HCT116 (cell line): ENCODE measurements around the gene EEPD1. TPM values are rescaled to one million over a fixed set of nuclear protein-coding genes. Genes with fewer than 3 reads are reported as not detected.
A peak's percentile ranks its signal among the peaks of the same experiment; 100 is the strongest.

Experiments
- ATAC-seq: fragments of 200-7000 bp; cut with Tn5 transposase; 2 replicates; pipeline ENCODE4 v1.9.1; 2020; ENCODE audit warnings: mild to moderate bottlenecking, moderate library complexity
- BruUV-seq: library from RNA; stranded (reverse); fragments of 400-500 nt; replicated peaks from 2 replicates; lab custom pipeline; 2021; lab: Mats Ljungman, UMichigan
- CTCF ChIA-PET: fragments of 300-600 bp; sonication (Branson Sonifier 250); formaldehyde crosslinking; loops from one replicate; lab custom pipeline; 2021; ENCODE audit warnings: antibody characterized with exemption; lab: Charles Lee
- POLR2A ChIA-PET: fragments of 300-600, 350-600 bp; sonication (Branson Sonifier 250); formaldehyde crosslinking; loops from one replicate; lab custom pipeline; 2021; ENCODE audit warnings: antibody characterized with exemption; lab: Charles Lee
- RAD21 ChIA-PET, 2 experiments: fragments of 300-600 bp; sonication (Branson Sonifier 250); formaldehyde crosslinking; loops; one replicate each; lab custom pipeline; 2023; ENCODE audit warnings: low total read pairs in 2 of 2; ENCODE audit not compliant: uncharacterized antibody in 2 of 2, unreplicated experiment in 2 of 2, low non-redundant PET in 1 of 2; lab: Charles Lee
- DNase-seq: peaks from one replicate; pipeline ENCODE4 v3.0.0-alpha.2; 2010; ENCODE audit warnings: low read depth, low spot score
- H2AFZ ChIP-seq: fragments of 200-600 bp; shearing (Covaris generic), sonication (generic); 2 replicates; pipeline ENCODE4 v1.6.1; 2017; ENCODE audit warnings: low read depth, mixed run types, mixed read lengths, antibody characterized with exemption, low read length; ENCODE audit not compliant: poor library complexity, severe bottlenecking
- H3K27ac ChIP-seq: 2 replicates; pipeline ENCODE4 v1.5.1; 2012; ENCODE audit warnings: low read depth, low read length
- H3K27me3 ChIP-seq: fragments of 200-600 bp; sonication (generic); 2 replicates; pipeline ENCODE4 v1.6.1; 2016; ENCODE audit warnings: mixed run types, low read length, mixed read lengths; ENCODE audit not compliant: insufficient read depth
- H3K36me3 ChIP-seq, 2 experiments: fragments of 200-500 bp in 1 of 2; fragments of 200-600 bp in 1 of 2; sonication (Bioruptor generic) in 1 of 2; sonication (generic) in 1 of 2; 2 replicates each; pipeline versions ENCODE4 v1.5.1 to v1.6.1; 2014 to 2016; ENCODE audit warnings: low read length in 2 of 2, inconsistent platforms in 1 of 2, mixed read lengths in 1 of 2, mixed run types in 1 of 2; ENCODE audit not compliant: insufficient read depth in 2 of 2, control insufficient read depth in 1 of 2
- H3K4me1 ChIP-seq, 2 experiments: fragments of 200-600 bp in 1 of 2; sonication (generic) in 1 of 2; 2 replicates each; pipeline versions ENCODE4 v1.5.1 to v1.6.1; 2012 to 2017; ENCODE audit warnings: low read length in 2 of 2, inconsistent platforms in 1 of 2, mild to moderate bottlenecking in 1 of 2, mixed read lengths in 1 of 2, mixed run types in 1 of 2, moderate library complexity in 1 of 2; ENCODE audit not compliant: insufficient read depth in 2 of 2, control insufficient read depth in 1 of 2
- H3K4me2 ChIP-seq: fragments of 200-600 bp; sonication (generic); 2 replicates; pipeline ENCODE4 v1.6.1; 2017; ENCODE audit warnings: mixed run types, low read length, mixed read lengths
- H3K4me3 ChIP-seq, 2 experiments: fragments of 200-600 bp in 1 of 2; sonication (generic) in 1 of 2; replicated peaks in 1 of 2; 2 replicates each; pipeline ENCODE4 v1.5.1; 2011 to 2016; ENCODE audit warnings: low read length in 2 of 2, control low read depth in 1 of 2, low read depth in 1 of 2, mild to moderate bottlenecking in 1 of 2, mixed read lengths in 1 of 2, mixed run types in 1 of 2
- H3K79me2 ChIP-seq: fragments of 200-600 bp; sonication (generic); 2 replicates; pipeline ENCODE4 v1.6.1; 2017; ENCODE audit warnings: mild to moderate bottlenecking, mixed run types, low read length, moderate library complexity, mixed read lengths; ENCODE audit not compliant: insufficient read depth
- H3K9ac ChIP-seq: fragments of 200-600 bp; sonication (generic); 2 replicates; pipeline ENCODE4 v1.6.1; 2016; ENCODE audit warnings: low read length, mixed read lengths
- H3K9me2 ChIP-seq: fragments of 200-600 bp; sonication (generic), shearing (Covaris generic); 2 replicates; pipeline ENCODE4 v1.6.1; 2017; ENCODE audit warnings: mixed run types, mild to moderate bottlenecking, moderate library complexity; ENCODE audit not compliant: insufficient read depth
- H3K9me3 ChIP-seq, 2 experiments: fragments of 200-500 bp in 1 of 2; fragments of 200-600 bp in 1 of 2; sonication (Bioruptor generic) in 1 of 2; sonication (generic) in 1 of 2; 2 replicates each; pipeline ENCODE4 v1.6.1; 2014 to 2017; ENCODE audit warnings: low read length in 2 of 2, mixed read lengths in 2 of 2, inconsistent platforms in 1 of 2, low read depth in 1 of 2, mild to moderate bottlenecking in 1 of 2, mixed run types in 1 of 2, moderate library complexity in 1 of 2; ENCODE audit not compliant: control insufficient read depth in 1 of 2, insufficient read depth in 1 of 2
- H4K20me1 ChIP-seq: fragments of 200-600 bp; sonication (generic), shearing (Covaris generic); 2 replicates; pipeline ENCODE4 v1.6.1; 2017; ENCODE audit warnings: mixed run types, mild to moderate bottlenecking, moderate library complexity; ENCODE audit not compliant: insufficient read depth
- POLR2A ChIP-seq: IDR thresholded peaks from 2 replicates; pipeline ENCODE4 v1.7.0; 2011; ENCODE audit warnings: borderline replicate concordance; ENCODE audit not compliant: insufficient read depth, insufficient read length; ENCODE audit errors: extremely low read depth
- RAD21 ChIP-seq: IDR thresholded peaks from 2 replicates; pipeline ENCODE4 v1.6.1; 2012; ENCODE audit warnings: low read depth, mild to moderate bottlenecking
- SP1 ChIP-seq: IDR thresholded peaks from 2 replicates; pipeline ENCODE4 v1.6.1; 2012; ENCODE audit warnings: low read depth
- TCF7L2 ChIP-seq: IDR thresholded peaks from 2 replicates; pipeline ENCODE4 v1.7.0; 2011; ENCODE audit warnings: borderline replicate concordance, inconsistent platforms; ENCODE audit not compliant: insufficient read depth, insufficient read length; ENCODE audit errors: extremely low read depth
- YY1 ChIP-seq: IDR thresholded peaks from 2 replicates; pipeline ENCODE4 v1.6.1; 2011; ENCODE audit warnings: low read length, low read depth, moderate library complexity, mild to moderate bottlenecking; ENCODE audit not compliant: insufficient replicate concordance; ENCODE audit errors: extremely low read depth
- intact Hi-C: fragments of 100-400 bp; cut with micrococcal nuclease; formaldehyde crosslinking; loops from 2 replicates; pipeline ENCODE4 v1.10.0; 2022
- total RNA-seq: library from RNA; stranded (reverse); gene quantifications from one replicate; pipeline ENCODE4 v1.2.1, GENCODE V29; 2021; ENCODE audit not compliant: unreplicated experiment
- TF ChIP-seq, protein P1 (sequence below), 3 experiments: fragments of 200-600 bp in 1 of 3; sonication (generic) in 1 of 3; IDR thresholded peaks in 2 of 3; conservative IDR thresholded peaks in 1 of 3; 2 replicates each; pipeline ENCODE4 v1.5.1; 2012 to 2017; ENCODE audit warnings: low read depth in 2 of 3, low read length in 2 of 3, antibody characterized with exemption in 1 of 3, borderline replicate concordance in 1 of 3, control low read depth in 1 of 3, mild to moderate bottlenecking in 1 of 3, mixed read lengths in 1 of 3, mixed run types in 1 of 3, moderate library complexity in 1 of 3; ENCODE audit not compliant: insufficient read depth in 1 of 3
- TF ChIP-seq, protein P2 (sequence below): IDR thresholded peaks from 2 replicates; pipeline ENCODE4 v1.6.1; 2012

Gene EEPD1
- total RNA-seq, 1 experiment from 2014 or later: 4.2 TPM

DNA sequence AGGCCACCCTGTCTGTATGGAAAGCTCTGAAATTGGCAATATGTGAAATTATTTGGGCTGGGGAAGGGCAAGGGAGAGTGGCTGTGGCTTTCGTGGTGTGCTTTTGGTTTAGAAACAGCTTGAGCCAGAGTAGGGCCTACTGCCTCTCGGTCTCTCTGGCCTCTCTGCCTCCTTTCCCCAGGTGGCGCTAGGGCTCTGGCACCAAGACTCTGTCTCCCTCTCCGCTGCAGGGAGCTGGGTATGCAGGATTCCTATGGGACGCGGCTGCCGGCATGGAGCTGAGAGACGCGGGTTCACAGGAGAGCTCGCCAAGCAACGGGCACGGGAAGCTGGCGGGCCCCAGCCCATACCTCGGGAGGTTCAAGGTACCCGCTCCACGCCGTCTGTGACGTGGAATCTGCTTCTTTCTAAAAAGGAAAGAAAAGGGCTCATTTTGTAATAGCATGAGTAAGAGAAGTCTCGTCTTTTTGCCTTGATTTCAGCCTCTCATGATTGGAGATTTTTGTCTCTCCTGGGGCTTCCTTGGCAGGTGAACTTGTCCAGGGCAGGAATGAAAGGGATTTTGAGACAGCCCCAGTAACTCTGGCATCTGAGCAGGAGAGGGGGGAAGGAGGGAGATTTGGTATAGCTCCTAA, 131.5 kb downstream of the EEPD1 start:
- no TSS peak for BruUV-seq
- TF ChIP-seq POLR2A: no peak
- no peak for TF ChIP-seq YY1
- TF ChIP-seq SP1: no peak
- TF ChIP-seq, protein P1, sequence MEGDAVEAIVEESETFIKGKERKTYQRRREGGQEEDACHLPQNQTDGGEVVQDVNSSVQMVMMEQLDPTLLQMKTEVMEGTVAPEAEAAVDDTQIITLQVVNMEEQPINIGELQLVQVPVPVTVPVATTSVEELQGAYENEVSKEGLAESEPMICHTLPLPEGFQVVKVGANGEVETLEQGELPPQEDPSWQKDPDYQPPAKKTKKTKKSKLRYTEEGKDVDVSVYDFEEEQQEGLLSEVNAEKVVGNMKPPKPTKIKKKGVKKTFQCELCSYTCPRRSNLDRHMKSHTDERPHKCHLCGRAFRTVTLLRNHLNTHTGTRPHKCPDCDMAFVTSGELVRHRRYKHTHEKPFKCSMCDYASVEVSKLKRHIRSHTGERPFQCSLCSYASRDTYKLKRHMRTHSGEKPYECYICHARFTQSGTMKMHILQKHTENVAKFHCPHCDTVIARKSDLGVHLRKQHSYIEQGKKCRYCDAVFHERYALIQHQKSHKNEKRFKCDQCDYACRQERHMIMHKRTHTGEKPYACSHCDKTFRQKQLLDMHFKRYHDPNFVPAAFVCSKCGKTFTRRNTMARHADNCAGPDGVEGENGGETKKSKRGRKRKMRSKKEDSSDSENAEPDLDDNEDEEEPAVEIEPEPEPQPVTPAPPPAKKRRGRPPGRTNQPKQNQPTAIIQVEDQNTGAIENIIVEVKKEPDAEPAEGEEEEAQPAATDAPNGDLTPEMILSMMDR (IDR thresholded peaks at IDR 0.05 in 2 of 3, conservative IDR thresholded peaks at IDR 0.05 in 1 of 3; ENCODE audit: borderline replicate concordance in 1 of 3, insufficient read depth in 1 of 3, low read depth in 2 of 3, low read length in 2 of 3): peak in 2 of 3 experiments; percentile 10 to 14; a peak in 2 of 6 replicates
- TF ChIP-seq RAD21: peak; percentile 23; the same call in 1 of the 2 replicates
- TF ChIP-seq, protein P2, sequence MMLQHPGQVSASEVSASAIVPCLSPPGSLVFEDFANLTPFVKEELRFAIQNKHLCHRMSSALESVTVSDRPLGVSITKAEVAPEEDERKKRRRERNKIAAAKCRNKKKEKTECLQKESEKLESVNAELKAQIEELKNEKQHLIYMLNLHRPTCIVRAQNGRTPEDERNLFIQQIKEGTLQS: no peak
- no peak for TF ChIP-seq TCF7L2
- Histone ChIP-seq H3K9me3 (no peaks in the 10 kb centered on the region), H3K9me2 (no peaks in the 10 kb centered on the region), H3K4me2 (no peak overlapping the region), H3K4me3 (no peak overlapping the region), H3K36me3 (no peaks in the 10 kb centered on the region), H3K79me2 (no peaks in the 10 kb centered on the region), H2AFZ (no peak overlapping the region), H4K20me1 (no peaks in the 10 kb centered on the region), H3K9ac (no peak overlapping the region), H3K27ac (no peak overlapping the region), H3K27me3 (no peaks in the 10 kb centered on the region), H3K4me1 (peaks cover 41 to 50% of the 10 kb centered on the region in 2 experiments)
- ATAC-seq: peak; percentile 54; the same call in 1 of the 2 replicates
- ChIA-PET RAD21 (interaction anchor here in 1 of 2 experiments (0.7 kb wide), 1 partner anchor 367 kb away, joined by 3 read pairs; no protein-coding TSS in a partner anchor), CTCF (interaction anchor here (0.9 to 1.6 kb wide), 5 partner anchors 19 to 300 kb away, joined by 3 to 9 read pairs (median 3); no protein-coding TSS in a partner anchor), POLR2A (no interaction called here)
- no peak for DNase-seq
- intact Hi-C loops: no loop called here
